ENCODE results near the gene NEDD9. TPM values are rescaled to one million over a fixed set of nuclear protein-coding genes. Genes with fewer than 3 reads are reported as not detected.

Gene NEDD9
- polyA plus RNA-seq, 1 donor (not counting 4 experiments of a cell fraction or from before 2014, with no cell fraction given) = 3.3 TPM

- H3K4me3 ChIP-seq (ENCODE audit: control insufficient read depth in 2 of 3, extremely low read depth in 1 of 3, insufficient read depth in 2 of 3, low read depth in 1 of 3, low read length in 3 of 3) = no peak overlapping the region
- TF ChIP-seq EZH2 (IDR thresholded peaks at IDR 0.05; ENCODE audit: low read length) = no peak
- no peak for TF ChIP-seq CTCF (optimal IDR thresholded peaks at IDR 0.05 in 1 of 3, IDR thresholded peaks at IDR 0.05 in 1 of 3, conservative IDR thresholded peaks at IDR 0.05 in 1 of 3; ENCODE audit: extremely low read depth in 1 of 3, insufficient read depth in 2 of 3, low read length in 3 of 3)
- no peaks in the 10 kb centered on the region for H4K20me1 ChIP-seq (ENCODE audit: control insufficient read depth, extremely low read depth, insufficient read depth, low read length)
- peaks cover 0 to 4% of the 10 kb centered on the region in 2 experiments for H3K36me3 ChIP-seq (ENCODE audit: control insufficient read depth in 2 of 2, extremely low read depth in 1 of 2, insufficient read depth in 2 of 2, low read length in 2 of 2)
- no peaks in the 10 kb centered on the region for H3K4me1 ChIP-seq (ENCODE audit: control insufficient read depth, extremely low read depth, insufficient read depth, low read length)
- no peak for FAIRE-seq
- H3K27ac ChIP-seq (ENCODE audit: control insufficient read depth, insufficient read depth, low read length) = no peak overlapping the region
- H3K4me2 ChIP-seq (ENCODE audit: control insufficient read depth, extremely low read depth, insufficient read depth, low read depth, low read length) = no peak overlapping the region
- no peak overlapping the region for H2AFZ ChIP-seq (ENCODE audit: control insufficient read depth, low read length)
- no peaks in the 10 kb centered on the region for H3K79me2 ChIP-seq (ENCODE audit: control insufficient read depth, insufficient read depth, low read length)
- H3K27me3 ChIP-seq (ENCODE audit: control insufficient read depth, extremely low read depth, insufficient read depth, low read length) = no peaks in the 10 kb centered on the region
- no peak overlapping the region for H3K9ac ChIP-seq (ENCODE audit: control insufficient read depth, extremely low read depth, insufficient read depth, low read length)
- dilution Hi-C loops (cut with MboI; ENCODE audit: extremely low pct_ligation_motif_present, low sequenced_read_pairs) = no loop called here
- no peaks in the 10 kb centered on the region for H3K9me1 ChIP-seq (ENCODE audit: control insufficient read depth, extremely low read depth, insufficient read depth, low read length)
- H3K9me3 ChIP-seq (ENCODE audit: control insufficient read depth, low read depth, low read length) = no peaks in the 10 kb centered on the region
- DNase-seq (ENCODE audit: low read depth, low spot score) = no peak
Observed at GRCh38 chr6:11192167-11192566, 40.3 kb downstream of the NEDD9 start.

GRCh38 chr6:11190625-11191245, 41.7 kb downstream of the NEDD9 start:
- Histone ChIP-seq H3K9ac (ENCODE audit: control insufficient read depth, extremely low read depth, insufficient read depth, low read length) (no peak overlapping the region), H3K4me1 (ENCODE audit: control insufficient read depth, extremely low read depth, insufficient read depth, low read length) (no peaks in the 10 kb centered on the region), H3K9me3 (ENCODE audit: control insufficient read depth, low read depth, low read length) (no peaks in the 10 kb centered on the region), H3K4me3 (ENCODE audit: control insufficient read depth in 2 of 3, extremely low read depth in 1 of 3, insufficient read depth in 2 of 3, low read depth in 1 of 3, low read length in 3 of 3) (no peak overlapping the region), H3K27ac (ENCODE audit: control insufficient read depth, insufficient read depth, low read length) (no peak overlapping the region), H4K20me1 (ENCODE audit: control insufficient read depth, extremely low read depth, insufficient read depth, low read length) (no peaks in the 10 kb centered on the region), H3K9me1 (ENCODE audit: control insufficient read depth, extremely low read depth, insufficient read depth, low read length) (no peaks in the 10 kb centered on the region), H3K4me2 (ENCODE audit: control insufficient read depth, extremely low read depth, insufficient read depth, low read depth, low read length) (no peak overlapping the region), H3K36me3 (ENCODE audit: control insufficient read depth in 2 of 2, extremely low read depth in 1 of 2, insufficient read depth in 2 of 2, low read length in 2 of 2) (peaks cover 0 to 4% of the 10 kb centered on the region in 2 experiments), H3K27me3 (ENCODE audit: control insufficient read depth, extremely low read depth, insufficient read depth, low read length) (no peaks in the 10 kb centered on the region), H2AFZ (ENCODE audit: control insufficient read depth, low read length) (no peak overlapping the region), H3K79me2 (ENCODE audit: control insufficient read depth, insufficient read depth, low read length) (no peaks in the 10 kb centered on the region)
- FAIRE-seq (no peak), DNase-seq (ENCODE audit: low read depth, low spot score) (no peak)
- dilution Hi-C loops (cut with MboI; ENCODE audit: extremely low pct_ligation_motif_present, low sequenced_read_pairs) = no loop called here
- TF ChIP-seq EZH2 (IDR thresholded peaks at IDR 0.05; ENCODE audit: low read length) (no peak), CTCF (optimal IDR thresholded peaks at IDR 0.05 in 1 of 3, IDR thresholded peaks at IDR 0.05 in 1 of 3, conservative IDR thresholded peaks at IDR 0.05 in 1 of 3; ENCODE audit: extremely low read depth in 1 of 3, insufficient read depth in 2 of 3, low read length in 3 of 3) (no peak)
